HG03066 (cell line): Measurements from ENCODE around the gene DNAH10.

ENCODE experiments used
- ATAC-seq: cut with Tn5 transposase; IDR thresholded peaks from one replicate; pipeline ENCODE4 v1.9.1; 2021; ENCODE audit warnings: low read depth; ENCODE audit not compliant: unreplicated experiment

Gene DNAH10

GRCh38 chr12:123961585-123962345 lies 199.7 kb downstream of the DNAH10 start:
- ATAC-seq = no peak

- no peak for ATAC-seq
These were observed 200.4 kb downstream of the DNAH10 start for GRCh38 chr12:123962513-123962912.

GRCh38 chr12:123963821-123964220 lies 201.7 kb downstream of the DNAH10 start:
- ATAC-seq = no peak

DNA sequence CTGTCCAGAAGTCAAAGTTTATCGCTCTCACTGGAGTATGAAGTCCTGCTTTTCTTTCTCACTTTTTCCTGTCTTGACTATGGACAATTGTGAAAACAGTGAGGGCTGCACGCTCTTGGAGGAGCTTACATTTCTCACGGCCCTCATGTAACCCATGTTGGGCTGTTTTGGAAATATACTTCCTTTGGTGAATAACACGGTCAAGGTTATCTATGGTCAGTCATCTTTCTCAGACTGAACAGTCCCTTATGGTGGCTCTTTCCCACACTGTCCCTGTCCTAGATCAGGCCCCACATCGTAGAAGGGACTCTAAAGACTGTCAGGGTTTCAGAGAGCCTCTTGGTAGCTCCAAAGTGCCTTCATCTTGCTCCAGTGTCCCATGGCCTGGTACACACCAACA lies 203.3 kb downstream of the DNAH10 start:
- ATAC-seq = no peak

- ATAC-seq = no peak
These were observed 204.5 kb downstream of the DNAH10 start for GRCh38 chr12:123966596-123966995.

DNA sequence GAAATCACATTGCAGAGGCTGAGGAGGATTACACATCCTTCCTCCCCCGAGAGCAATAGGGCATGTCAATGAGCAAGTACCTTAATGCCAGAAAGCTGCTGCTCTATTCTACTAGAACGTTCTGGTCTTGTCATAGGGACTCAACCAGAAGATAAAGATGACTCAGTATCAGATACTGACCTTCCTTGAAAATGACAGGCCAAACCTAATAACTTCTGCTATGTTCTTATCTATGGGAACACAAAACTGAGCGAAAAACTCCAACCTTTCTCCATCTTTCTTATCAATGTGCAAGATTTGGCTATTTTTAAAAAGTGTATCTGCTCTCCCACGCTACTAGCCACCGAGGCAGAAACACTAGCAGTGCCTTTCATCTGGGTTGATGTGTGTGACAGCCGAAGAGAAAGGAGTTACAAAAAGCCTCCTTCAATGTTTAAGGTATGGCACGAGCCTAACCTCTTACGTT lies 205.1 kb downstream of the DNAH10 start:
- ATAC-seq = no peak

- ATAC-seq = no peak
These were observed 209.3 kb downstream of the DNAH10 start for GRCh38 chr12:123971449-123971769.

- ATAC-seq = no peak
These were observed 209.8 kb downstream of the DNAH10 start for GRCh38 chr12:123971770-123972456.

DNA sequence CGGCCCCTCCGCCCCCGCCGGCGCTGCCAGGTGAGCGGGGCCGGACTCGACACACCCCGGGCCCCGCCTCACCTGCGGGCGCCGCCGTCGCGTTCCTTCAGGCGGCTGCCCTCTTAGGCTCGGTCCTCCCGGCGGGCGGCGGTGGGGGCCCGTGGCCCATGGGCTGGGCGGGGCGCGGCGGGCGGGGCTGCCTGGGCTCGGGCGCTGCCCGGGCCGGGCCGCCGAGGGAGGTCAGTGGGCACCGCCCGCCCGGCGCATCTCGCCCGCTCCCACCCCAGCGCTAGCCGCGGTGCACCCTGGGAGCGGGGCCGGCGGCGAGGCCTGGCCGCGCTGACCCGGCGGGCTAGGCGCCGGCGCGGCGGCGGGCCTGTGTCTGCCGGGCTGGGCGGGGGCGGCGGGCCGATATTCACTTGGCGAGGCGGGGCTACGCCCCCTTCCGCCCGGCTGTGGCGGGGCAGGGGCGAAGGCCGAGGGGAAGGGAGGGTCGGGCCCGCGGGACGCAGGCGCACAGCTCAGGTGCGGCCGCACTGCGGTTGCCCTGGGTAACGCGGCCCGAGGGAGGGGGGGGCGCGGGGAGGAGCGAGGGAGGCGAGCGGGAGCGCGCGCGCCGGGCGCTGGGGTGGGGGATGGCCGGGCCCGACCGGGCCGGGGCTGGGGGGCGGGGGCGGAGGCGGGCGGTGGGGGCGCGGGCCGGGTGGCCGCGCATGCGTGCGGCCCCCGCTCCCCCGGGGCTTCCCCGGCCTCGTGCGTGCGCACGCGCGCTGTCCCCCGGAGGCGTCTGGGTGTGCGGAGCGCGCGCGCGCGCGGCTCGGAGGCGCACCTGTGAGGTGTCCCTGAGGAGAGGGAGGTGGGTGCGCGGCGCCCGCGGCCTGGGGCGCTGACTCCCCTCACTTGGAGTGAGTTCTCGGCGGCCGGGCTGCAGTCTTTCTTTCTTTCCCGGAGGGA lies 210.6 kb downstream of the DNAH10 start, which contains the start of the genes CCDC92 and ZNF664:
Gene CCDC92, minus strand, starts transcription at position 375 of the 945 bp plus-strand sequence. CDS start 28,526 bp downstream, outside the sequence.
Gene ZNF664, plus strand, starts transcription at position 759 of the 945 bp plus-strand sequence. CDS start 38,930 bp downstream, outside the sequence.
- peak; percentile 72 for ATAC-seq

DNA sequence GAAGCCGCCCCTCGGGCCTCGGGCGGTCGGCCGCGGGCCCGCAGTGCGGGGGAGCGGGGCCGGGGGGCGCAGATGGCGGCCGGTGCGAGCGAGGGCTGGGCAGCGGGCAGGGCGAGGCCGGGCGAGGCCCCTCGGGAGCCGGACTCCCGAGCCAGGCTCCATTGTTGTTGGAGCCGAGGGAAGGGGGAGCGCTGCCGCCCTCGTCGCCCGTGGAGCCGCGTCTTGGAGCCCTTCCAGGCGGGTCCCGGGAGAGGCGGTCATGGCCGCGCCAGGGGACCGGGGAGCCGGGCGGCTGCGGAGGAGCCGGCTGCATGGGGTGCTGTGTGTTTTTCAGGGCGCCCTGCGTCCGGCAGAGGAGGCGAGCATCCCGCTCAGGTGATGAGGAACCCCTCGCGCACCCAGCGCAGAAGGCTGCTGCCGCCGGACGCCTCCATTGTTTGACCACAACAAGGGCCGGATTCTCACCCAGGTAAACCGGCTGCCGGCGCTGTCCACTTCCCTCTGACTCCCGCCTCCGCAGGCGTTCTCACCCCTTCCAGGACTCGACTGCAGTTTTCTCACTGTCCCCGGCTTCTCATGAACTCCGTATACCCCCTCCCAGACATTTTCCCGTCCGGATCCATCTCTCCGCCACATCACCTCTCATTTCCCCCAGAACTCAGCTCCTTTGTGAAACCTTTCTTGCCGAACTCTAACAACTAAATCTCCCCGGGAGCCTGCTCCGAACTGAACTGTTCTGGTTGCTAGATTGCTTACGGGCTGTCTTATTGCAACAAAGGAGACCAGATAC lies 211.6 kb downstream of the DNAH10 start:
- peak; percentile 9 for ATAC-seq

DNA sequence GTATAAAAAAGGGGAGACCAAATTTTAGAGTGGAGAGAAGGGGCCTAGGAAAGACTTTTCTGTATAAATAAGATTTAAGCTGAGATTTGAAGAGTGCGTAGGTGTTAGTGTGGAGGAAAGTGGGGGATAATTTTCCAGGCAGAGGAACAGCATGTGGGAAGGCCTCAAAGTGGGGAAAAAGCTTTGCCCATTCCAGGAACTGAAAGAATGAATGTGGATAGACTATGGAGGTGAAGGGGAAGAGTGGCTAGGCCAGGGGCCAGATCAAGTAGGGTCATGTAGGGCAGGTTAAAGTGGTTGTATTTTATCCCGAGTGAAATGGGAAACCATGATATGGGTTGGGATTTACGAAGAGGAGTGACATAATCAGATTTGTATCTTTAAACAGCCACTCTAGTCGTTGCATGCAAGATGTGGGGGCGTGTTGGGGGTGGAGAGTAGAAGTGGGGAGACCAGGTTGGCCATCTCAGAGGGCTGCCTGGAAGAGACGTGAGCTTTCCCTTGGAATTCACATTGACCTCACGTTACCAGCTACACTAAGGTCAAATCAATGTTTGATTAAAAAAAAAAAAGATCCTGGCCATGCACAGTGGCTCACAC lies 214.2 kb downstream of the DNAH10 start:
- ATAC-seq = no peak

DNA sequence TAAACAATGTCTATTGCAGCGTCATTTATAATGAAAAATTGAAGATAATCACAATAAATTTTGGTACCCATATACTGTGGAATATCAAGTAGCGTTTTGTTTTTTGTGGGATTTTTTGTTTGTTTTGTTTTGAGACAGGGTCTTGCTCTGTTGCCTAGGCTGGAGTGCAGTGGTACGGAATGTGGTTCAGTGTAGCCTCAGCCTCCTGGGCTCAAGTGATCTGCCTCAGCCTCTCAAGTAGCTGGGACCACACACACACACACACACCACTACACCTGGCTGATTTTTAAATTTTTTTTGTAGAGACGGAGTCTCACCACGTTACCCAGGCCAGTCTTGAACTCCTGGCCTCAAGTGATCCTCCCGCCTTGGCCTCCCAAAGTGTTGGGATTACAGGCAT lies 217.5 kb downstream of the DNAH10 start:
- no peak for ATAC-seq

- no peak for ATAC-seq
These were observed 220.2 kb downstream of the DNAH10 start for GRCh38 chr12:123982269-123982668.

GRCh38 chr12:123983822-123984485 lies 221.9 kb downstream of the DNAH10 start:
- ATAC-seq = no peak

DNA sequence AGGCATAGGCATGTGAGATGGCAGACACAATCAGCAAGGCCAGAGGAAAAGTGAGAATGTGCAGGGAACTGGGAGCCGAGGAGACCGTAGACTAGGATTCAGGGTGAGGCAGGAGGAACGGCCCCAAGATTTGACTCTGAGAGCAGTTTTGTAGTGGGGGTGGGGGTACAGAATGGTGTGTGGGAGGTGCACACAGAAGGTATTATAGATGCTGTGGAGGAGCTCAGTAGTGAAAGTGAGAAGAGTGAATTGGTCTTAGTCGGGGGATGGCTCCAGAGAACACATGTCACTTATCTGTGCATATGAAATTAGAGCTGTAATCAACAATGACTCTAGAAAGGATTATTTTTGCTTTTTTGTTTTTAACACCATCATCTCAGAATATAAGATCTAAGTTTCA lies 222.8 kb downstream of the DNAH10 start:
- no peak for ATAC-seq
